Measurements from ENCODE around the gene ETNPPL. TPM values are rescaled to one million over a fixed set of nuclear protein-coding genes. Genes with fewer than 3 reads are reported as not detected.

Gene ETNPPL
- total RNA-seq: not detected in 2 replicates

DNA sequence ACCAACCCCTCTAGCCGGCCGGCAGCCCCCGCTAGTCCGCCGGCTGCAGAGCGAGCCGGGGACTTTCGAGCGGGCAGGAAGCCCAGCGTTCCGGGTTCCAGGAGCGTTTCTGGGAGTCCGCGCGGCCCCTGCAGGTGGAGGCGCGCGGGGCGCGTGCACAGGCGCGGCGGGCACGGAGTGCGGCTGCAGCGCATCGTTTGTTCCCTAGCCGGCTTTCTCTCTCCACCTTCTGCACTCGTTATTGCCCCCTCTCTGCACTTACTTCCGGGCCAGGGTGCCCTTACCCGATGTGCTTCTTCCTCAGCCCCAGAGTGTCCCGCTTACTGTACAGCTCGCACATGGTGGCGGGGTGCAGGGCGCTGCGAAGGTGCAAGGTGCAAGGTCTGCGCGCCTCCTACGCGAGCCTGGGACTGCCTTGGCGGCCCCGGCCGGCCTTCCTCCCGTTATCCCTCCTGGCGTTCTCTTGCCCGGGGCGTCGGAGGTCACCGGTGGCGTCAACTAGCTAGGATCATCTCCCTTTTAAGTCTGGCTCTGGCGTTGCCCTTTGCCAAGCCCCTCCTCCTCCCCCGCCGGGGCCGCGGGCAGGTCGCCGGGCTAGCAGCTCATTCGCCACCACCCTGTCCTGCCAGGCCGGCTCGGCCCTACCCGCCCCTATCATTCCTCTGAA is at the start of gene ETNPPL:
TSS of gene ETNPPL (minus strand) at position 495 of the 667 bp plus-strand sequence. CDS start at position 340, 155 bp downstream.

Other genes with a start within 250 kb of the ETNPPL start
- gene RPL34, start 142.5 kb downstream of the ETNPPL start, total RNA-seq: 885 and 1,654 TPM in 2 replicates
- 167 and 282 TPM in 2 replicates for gene OSTC, start 112.5 kb downstream of the ETNPPL start, total RNA-seq